CD4-positive, alpha-beta memory T cell (primary cell): ENCODE measurements around the gene ARHGAP42. TPM values are rescaled to one million over a fixed set of nuclear protein-coding genes. Genes with fewer than 3 reads are reported as not detected.

Experiments used
- CTCF ChIA-PET: fragments of 350-600 bp; sonication (Branson Sonifier 250); formaldehyde crosslinking; loops from one replicate; lab custom pipeline; 2021; ENCODE audit warnings: inconsistent platforms; ENCODE audit not compliant: partially characterized antibody; lab: Charles Lee
- POLR2A ChIA-PET: fragments of 350-600 bp; sonication (Branson Sonifier 250); formaldehyde crosslinking; loops from one replicate; lab custom pipeline; 2021; ENCODE audit not compliant: partially characterized antibody; lab: Charles Lee
- DNase-seq, 5 donors: peaks; one replicate each; pipeline versions ENCODE4 v3.0.0 to v3.0.0-alpha.2; 2020 to 2022; ENCODE audit warnings: mixed read lengths in 1 of 5
- H3K27ac ChIP-seq: one replicate; pipeline ENCODE4 v1.7.0; 2013; ENCODE audit warnings: low read depth, low read length
- H3K27me3 ChIP-seq: 2 replicates; pipeline ENCODE4 v1.7.0; 2013; ENCODE audit warnings: mild to moderate bottlenecking, low read length, moderate library complexity; ENCODE audit not compliant: insufficient read depth
- H3K36me3 ChIP-seq: 2 replicates; pipeline ENCODE4 v1.7.0; 2013; ENCODE audit warnings: mild to moderate bottlenecking, low read length, moderate library complexity; ENCODE audit not compliant: insufficient read depth
- H3K4me1 ChIP-seq: 2 replicates; pipeline ENCODE4 v1.7.0; 2013; ENCODE audit warnings: mild to moderate bottlenecking, low read length, moderate library complexity; ENCODE audit not compliant: insufficient read depth
- H3K4me3 ChIP-seq, 2 donors: one replicate each; pipeline ENCODE4 v1.7.0; 2013; ENCODE audit warnings: low read length in 2 of 2, mild to moderate bottlenecking in 1 of 2
- H3K9me3 ChIP-seq, 2 donors: one replicate each; pipeline ENCODE4 v1.7.0; 2013; ENCODE audit warnings: low read length in 2 of 2, control low read depth in 1 of 2; ENCODE audit not compliant: control insufficient read depth in 1 of 2
- H3K27ac Mint-ChIP-seq, 7 donors: one replicate each; pipeline ENCODE4 v1.8.0; 2020 to 2021; ENCODE audit warnings: mixed read lengths in 7 of 7, mild to moderate bottlenecking in 6 of 7, inconsistent platforms in 3 of 7, moderate library complexity in 3 of 7
- H3K27me3 Mint-ChIP-seq, 2 donors: one replicate each; pipeline ENCODE4 v1.8.0; 2020 to 2021; ENCODE audit warnings: mixed read lengths in 2 of 2
- H3K36me3 Mint-ChIP-seq, 2 donors: one replicate each; pipeline ENCODE4 v1.8.0; 2020 to 2021; ENCODE audit warnings: mixed read lengths in 2 of 2, inconsistent platforms in 1 of 2, mild to moderate bottlenecking in 1 of 2
- H3K4me1 Mint-ChIP-seq, 4 donors: one replicate each; pipeline ENCODE4 v1.8.0; 2020 to 2021; ENCODE audit warnings: mixed read lengths in 4 of 4, mild to moderate bottlenecking in 1 of 4
- H3K4me3 Mint-ChIP-seq, 8 donors: one replicate each; pipeline ENCODE4 v1.8.0; 2020 to 2021; ENCODE audit warnings: mixed read lengths in 8 of 8, mild to moderate bottlenecking in 7 of 8, moderate library complexity in 6 of 8, inconsistent platforms in 3 of 8
- H3K9me3 Mint-ChIP-seq, 8 donors: one replicate each; pipeline ENCODE4 v1.8.0; 2020 to 2021; ENCODE audit warnings: mixed read lengths in 8 of 8, mild to moderate bottlenecking in 5 of 8, inconsistent platforms in 3 of 8, moderate library complexity in 1 of 8
- intact Hi-C: fragments of 100-400 bp; cut with micrococcal nuclease; formaldehyde crosslinking; loops from one replicate; pipeline ENCODE4 v1.15.1; 2023
- polyA plus RNA-seq, 2 donors: library from polyadenylated mRNA; unstranded; fragments of 300-500 nt; fragmentation: Illumina TruSeq; gene quantifications; one replicate each; pipeline ENCODE4 v1.2.3, GENCODE V29; 2021
- total RNA-seq, 2 experiments: library from RNA; stranded (reverse); gene quantifications; one replicate each; pipeline ENCODE4 v1.2.3, GENCODE V29; 2021

ARHGAP42 gene
- total and polyA plus RNA-seq, 4 experiments from 2014 or later, result not detected

DNA sequence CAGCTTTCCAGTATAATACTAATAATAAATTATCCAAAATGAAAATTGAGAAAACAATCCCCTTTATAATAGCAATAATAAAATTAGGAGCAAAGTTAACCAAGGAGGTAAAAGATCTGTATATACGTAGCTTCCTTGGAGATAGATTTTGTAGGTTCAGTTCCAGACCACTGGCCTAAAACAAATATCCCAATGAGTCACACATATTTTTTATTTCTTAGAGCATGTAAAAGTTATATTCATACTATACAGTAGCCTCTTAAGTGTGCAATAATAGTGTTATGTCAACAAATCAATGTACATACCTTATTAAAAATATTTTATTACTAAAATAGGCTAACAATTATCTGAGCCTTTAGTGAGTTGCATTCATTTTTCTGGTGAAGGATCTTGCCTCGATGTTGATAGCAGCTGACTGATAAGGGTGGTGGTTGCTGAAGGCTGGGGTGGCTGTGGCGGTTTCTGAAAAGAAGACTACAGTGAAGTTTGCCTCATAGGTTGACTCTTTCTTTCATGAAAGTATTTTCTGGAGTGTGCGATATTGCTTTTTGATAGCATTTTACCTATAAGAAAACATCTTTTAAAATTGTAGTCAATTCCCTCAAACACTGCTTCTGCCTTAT lies 178.5 kb downstream of the ARHGAP42 start:
- Mint-ChIP-seq H3K27me3 (no peaks in the 10 kb centered on the region), H3K4me1 (no peaks in the 10 kb centered on the region), H3K9me3 (peaks cover 0 to 8% (median 4%) of the 10 kb centered on the region in 8 donors), H3K36me3 (no peaks in the 10 kb centered on the region), H3K4me3 (no peak overlapping the region), H3K27ac (no peak overlapping the region)
- H3K9me3 ChIP-seq, result no peaks in the 10 kb centered on the region
- POLR2A ChIA-PET, result no interaction called here
- H3K4me3 ChIP-seq, result no peak overlapping the region
- no peaks in the 10 kb centered on the region for H3K36me3 ChIP-seq
- DNase-seq, result no peak
- no peaks in the 10 kb centered on the region for H3K27me3 ChIP-seq
- no peaks in the 10 kb centered on the region for H3K4me1 ChIP-seq
- CTCF ChIA-PET, result no interaction called here
- intact Hi-C loops, result no loop called here
- no peak overlapping the region for H3K27ac ChIP-seq

DNA sequence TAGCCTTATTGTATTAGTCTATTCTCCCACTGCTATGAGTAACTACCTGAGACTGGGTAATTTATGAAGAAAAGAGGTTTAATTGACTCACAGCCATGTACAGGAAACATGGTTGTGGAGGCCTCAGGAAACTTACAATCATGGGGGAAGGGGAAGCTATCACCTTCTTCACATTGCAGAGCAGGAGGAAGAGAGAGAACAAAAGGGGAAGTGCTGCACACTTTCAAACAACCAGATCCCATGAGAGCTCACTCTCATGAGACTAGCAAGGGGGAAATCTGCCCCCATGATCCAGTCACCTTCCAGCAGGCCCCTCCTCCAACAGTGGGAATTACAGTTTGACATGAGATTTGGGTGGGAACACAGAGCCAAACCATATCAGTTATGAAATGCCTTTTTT lies 179.4 kb downstream of the ARHGAP42 start:
- Histone ChIP-seq H3K27ac (no peak overlapping the region), H3K4me1 (no peaks in the 10 kb centered on the region), H3K27me3 (no peaks in the 10 kb centered on the region), H3K9me3 (no peaks in the 10 kb centered on the region), H3K4me3 (no peak overlapping the region), H3K36me3 (no peaks in the 10 kb centered on the region)
- DNase-seq, result no peak
- POLR2A ChIA-PET, result no interaction called here
- H3K4me3 Mint-ChIP-seq, result no peak overlapping the region
- H3K9me3 Mint-ChIP-seq, result peaks cover 0 to 8% (median 2%) of the 10 kb centered on the region in 8 donors
- no peaks in the 10 kb centered on the region for H3K27me3 Mint-ChIP-seq
- H3K36me3 Mint-ChIP-seq, result no peaks in the 10 kb centered on the region
- CTCF ChIA-PET, result no interaction called here
- H3K4me1 Mint-ChIP-seq, result no peaks in the 10 kb centered on the region
- no peak overlapping the region for H3K27ac Mint-ChIP-seq
- intact Hi-C loops, result no loop called here

GRCh38 chr11:100867606-100868005 lies 180.5 kb downstream of the ARHGAP42 start:
- intact Hi-C loops, result no loop called here
- POLR2A ChIA-PET, result no interaction called here
- Histone ChIP-seq H3K4me1 (no peaks in the 10 kb centered on the region), H3K36me3 (no peaks in the 10 kb centered on the region), H3K27me3 (no peaks in the 10 kb centered on the region), H3K27ac (no peak overlapping the region), H3K4me3 (no peak overlapping the region), H3K9me3 (no peaks in the 10 kb centered on the region)
- peak overlapping the region in 1 of 7 donors; percentile 5 for H3K27ac Mint-ChIP-seq
- no peaks in the 10 kb centered on the region for H3K27me3 Mint-ChIP-seq
- no peaks in the 10 kb centered on the region for H3K36me3 Mint-ChIP-seq
- peaks cover 0 to 8% (median 0%) of the 10 kb centered on the region in 8 donors for H3K9me3 Mint-ChIP-seq
- CTCF ChIA-PET, result no interaction called here
- DNase-seq, result no peak
- H3K4me1 Mint-ChIP-seq, result no peaks in the 10 kb centered on the region
- H3K4me3 Mint-ChIP-seq, result no peak overlapping the region

DNA sequence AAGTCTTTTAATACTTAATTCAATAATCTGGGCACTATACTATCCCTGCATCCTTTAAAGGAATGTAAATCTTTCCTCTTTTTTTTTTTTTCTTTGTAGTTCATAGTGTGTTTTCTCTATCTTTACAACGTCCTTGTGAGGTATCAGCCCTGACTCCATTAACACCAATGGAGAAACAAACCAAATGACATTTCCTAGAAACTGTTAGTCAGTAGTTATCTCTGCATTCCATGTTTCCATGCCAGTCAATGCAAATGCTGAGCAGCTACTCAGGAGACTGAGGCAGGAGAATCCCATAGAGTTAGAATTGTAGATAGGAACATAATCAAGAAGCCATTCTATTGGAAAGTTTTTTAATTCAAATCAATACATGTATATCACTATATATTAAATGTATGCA lies 182.2 kb downstream of the ARHGAP42 start:
- Histone ChIP-seq H3K4me3 (no peak overlapping the region), H3K9me3 (no peaks in the 10 kb centered on the region), H3K27me3 (no peaks in the 10 kb centered on the region), H3K27ac (no peak overlapping the region), H3K4me1 (no peaks in the 10 kb centered on the region), H3K36me3 (no peaks in the 10 kb centered on the region)
- Mint-ChIP-seq H3K36me3 (no peaks in the 10 kb centered on the region), H3K4me1 (no peaks in the 10 kb centered on the region), H3K27ac (no peak overlapping the region), H3K9me3 (peaks cover 0 to 6% (median 0%) of the 10 kb centered on the region in 8 donors), H3K4me3 (no peak overlapping the region), H3K27me3 (no peaks in the 10 kb centered on the region)
- ChIA-PET CTCF (no interaction called here), POLR2A (no interaction called here)
- DNase-seq, result no peak
- intact Hi-C loops, result no loop called here

GRCh38 chr11:100870138-100870537 lies 183.1 kb downstream of the ARHGAP42 start:
- no peak for DNase-seq
- intact Hi-C loops, result no loop called here
- ChIA-PET CTCF (no interaction called here), POLR2A (no interaction called here)
- peaks cover 0 to 6% (median 0%) of the 10 kb centered on the region in 8 donors for H3K9me3 Mint-ChIP-seq
- H3K27ac Mint-ChIP-seq, result no peak overlapping the region
- Histone ChIP-seq H3K4me3 (no peak overlapping the region), H3K27me3 (no peaks in the 10 kb centered on the region), H3K36me3 (no peaks in the 10 kb centered on the region), H3K4me1 (no peaks in the 10 kb centered on the region), H3K27ac (no peak overlapping the region), H3K9me3 (no peaks in the 10 kb centered on the region)
- no peaks in the 10 kb centered on the region for H3K4me1 Mint-ChIP-seq
- H3K36me3 Mint-ChIP-seq, result no peaks in the 10 kb centered on the region
- no peak overlapping the region for H3K4me3 Mint-ChIP-seq
- no peaks in the 10 kb centered on the region for H3K27me3 Mint-ChIP-seq

DNA sequence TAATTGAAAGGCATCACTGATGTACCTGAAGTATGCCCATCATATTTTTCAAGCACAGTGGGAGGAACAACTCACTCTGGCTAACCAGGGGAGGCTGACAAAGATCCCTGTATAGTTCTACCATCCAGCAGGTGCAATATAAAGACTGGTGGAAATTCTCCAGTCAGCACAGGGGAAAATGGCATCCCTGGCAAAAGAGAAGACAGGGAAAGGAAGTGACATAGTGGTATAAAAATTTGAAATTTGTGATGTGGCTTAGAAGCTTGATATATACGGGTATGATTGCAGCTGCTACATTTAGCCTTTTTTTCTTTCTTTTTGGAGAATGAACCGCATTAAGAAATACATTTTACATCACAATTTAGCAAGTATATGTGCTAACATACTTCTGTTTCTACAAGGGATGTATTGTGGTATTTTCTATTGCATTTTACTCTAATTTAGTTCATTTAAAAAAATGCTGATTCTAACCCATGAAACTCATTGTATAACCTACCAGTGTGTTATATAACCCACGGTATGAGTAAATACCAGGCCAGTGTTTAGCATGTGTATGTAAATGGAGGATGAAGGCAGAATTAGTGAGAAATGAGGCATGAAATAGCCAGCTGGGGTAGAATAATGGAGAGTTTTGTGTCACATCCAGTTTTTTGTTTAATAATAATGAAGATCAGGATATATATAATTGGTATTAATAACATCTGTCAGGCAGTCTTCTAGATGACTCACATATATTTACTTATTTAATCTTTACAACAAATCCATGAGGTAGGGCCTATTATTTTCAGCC lies 186.1 kb downstream of the ARHGAP42 start:
- Histone ChIP-seq H3K4me3 (no peak overlapping the region), H3K4me1 (no peaks in the 10 kb centered on the region), H3K27me3 (no peaks in the 10 kb centered on the region), H3K36me3 (no peaks in the 10 kb centered on the region), H3K9me3 (no peaks in the 10 kb centered on the region), H3K27ac (no peak overlapping the region)
- no peak for DNase-seq
- H3K36me3 Mint-ChIP-seq, result no peaks in the 10 kb centered on the region
- POLR2A ChIA-PET, result no interaction called here
- no peaks in the 10 kb centered on the region for H3K27me3 Mint-ChIP-seq
- no peak overlapping the region for H3K4me3 Mint-ChIP-seq
- no peaks in the 10 kb centered on the region for H3K4me1 Mint-ChIP-seq
- peaks cover 0 to 6% (median under 1%) of the 10 kb centered on the region in 8 donors for H3K9me3 Mint-ChIP-seq
- intact Hi-C loops, result no loop called here
- no peak overlapping the region for H3K27ac Mint-ChIP-seq
- CTCF ChIA-PET, result no interaction called here

DNA sequence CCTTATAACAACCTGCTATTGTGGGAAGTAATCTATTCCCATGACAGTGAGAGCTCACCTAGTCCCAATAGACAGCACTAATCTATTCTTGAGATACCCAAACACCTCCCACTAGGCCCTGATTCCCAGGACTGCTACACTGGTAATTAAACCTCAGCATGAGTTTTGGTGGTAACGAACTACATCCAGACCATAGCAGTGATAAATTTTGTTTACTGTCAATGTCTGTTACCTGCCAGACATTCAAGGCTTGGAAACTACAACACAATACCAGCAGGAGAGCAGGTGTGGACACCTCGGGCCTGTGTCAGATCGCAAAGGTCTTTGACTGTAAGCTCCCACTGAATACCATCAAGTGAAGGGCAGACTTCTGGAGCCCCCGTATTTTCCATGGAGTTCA lies 187.1 kb downstream of the ARHGAP42 start:
- H3K4me3 Mint-ChIP-seq, result no peak overlapping the region
- no peaks in the 10 kb centered on the region for H3K4me1 Mint-ChIP-seq
- H3K4me1 ChIP-seq, result no peaks in the 10 kb centered on the region
- ChIA-PET POLR2A (no interaction called here), CTCF (no interaction called here)
- H3K36me3 Mint-ChIP-seq, result no peaks in the 10 kb centered on the region
- H3K27ac ChIP-seq, result no peak overlapping the region
- no peaks in the 10 kb centered on the region for H3K27me3 ChIP-seq
- H3K9me3 ChIP-seq, result no peaks in the 10 kb centered on the region
- intact Hi-C loops, result no loop called here
- H3K27ac Mint-ChIP-seq, result no peak overlapping the region
- H3K27me3 Mint-ChIP-seq, result no peaks in the 10 kb centered on the region
- no peaks in the 10 kb centered on the region for H3K36me3 ChIP-seq
- DNase-seq, result no peak
- no peak overlapping the region for H3K4me3 ChIP-seq
- peaks cover 0 to 6% (median 1%) of the 10 kb centered on the region in 8 donors for H3K9me3 Mint-ChIP-seq
